Stimulated activated naive CD4-positive, alpha-beta T cell treated with Interleukin-2 at 50 U/mL for 16 hours (primary cell): ENCODE data around the gene KPNA2.
"Not testable (repeated sequence)": the region's sequence is repeated elsewhere in the genome, so short reads cannot be mapped to it uniquely, and the experiment has no call there.

Source experiments
- DNase-seq: peaks from one replicate; lab custom pipeline; 2025; lab: John Stamatoyannopoulos, UW

KPNA2 gene

DNA sequence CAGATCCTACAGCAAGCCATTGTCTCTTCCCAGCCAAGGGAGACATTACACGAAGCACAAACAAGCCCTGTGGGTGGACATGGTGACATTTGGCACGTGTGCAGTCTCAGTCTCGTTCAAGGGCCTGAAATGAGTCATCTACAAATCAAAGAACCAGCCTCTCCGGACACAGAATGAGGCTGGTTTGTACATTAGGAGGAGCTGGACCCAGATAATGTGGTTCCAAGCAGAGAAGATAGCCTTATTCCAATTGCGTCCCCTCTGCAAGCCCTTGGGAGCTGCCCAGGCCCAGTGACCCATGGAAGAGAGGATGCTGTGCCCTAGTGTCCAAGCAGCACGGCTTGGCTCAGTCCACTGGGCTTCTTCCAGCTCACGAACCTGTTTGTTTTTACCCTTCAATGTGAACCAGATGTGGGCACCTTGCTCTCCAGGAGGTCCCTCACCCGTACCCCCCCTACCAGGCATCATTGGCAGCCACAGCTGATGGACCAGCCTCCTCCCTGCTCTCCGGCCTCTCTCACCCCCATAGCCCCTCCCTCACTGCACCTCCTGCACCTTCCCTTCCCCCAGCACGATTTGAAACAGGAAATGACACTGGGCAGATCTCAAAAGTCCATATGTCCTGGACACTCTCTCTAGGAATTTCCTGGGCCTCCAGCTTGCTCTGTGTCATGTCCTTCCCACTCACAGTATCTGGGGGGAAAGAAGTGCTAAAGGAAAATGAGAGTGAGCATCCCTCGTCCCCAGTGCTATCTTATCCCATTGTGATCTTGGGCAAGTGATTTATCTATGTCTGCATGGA lies 26.2 kb downstream of the KPNA2 start:
- no peak for DNase-seq

DNA sequence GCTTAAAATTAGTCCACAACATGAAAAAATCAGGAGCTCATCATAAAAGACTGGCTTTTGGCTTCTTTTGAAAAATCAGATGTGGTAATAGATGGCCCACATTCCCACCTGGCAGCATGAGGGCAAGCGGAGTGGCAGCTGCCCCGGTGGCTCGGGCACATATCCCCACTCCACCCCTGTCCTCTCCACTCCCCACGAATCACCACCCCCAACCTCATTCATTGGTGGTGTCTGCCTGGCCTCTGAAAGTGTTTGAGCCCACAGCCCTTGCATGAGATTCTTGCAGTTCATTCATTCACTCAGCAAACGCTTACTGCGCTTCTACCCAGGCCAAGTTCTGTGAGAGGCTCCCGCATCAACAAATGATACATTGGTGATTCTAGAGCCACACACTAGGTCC lies 29.8 kb downstream of the KPNA2 start:
- not testable (repeated sequence) for DNase-seq

GRCh38 chr17:68068512-68068911 lies 33.0 kb downstream of the KPNA2 start:
- not testable (repeated sequence) for DNase-seq

GRCh38 chr17:68070582-68071444 lies 35.3 kb downstream of the KPNA2 start:
- not testable (repeated sequence) for DNase-seq

- DNase-seq, result no peak
Observed at GRCh38 chr17:68074279-68074678, 38.7 kb downstream of the KPNA2 start.

GRCh38 chr17:68075953-68076607 lies 40.5 kb downstream of the KPNA2 start:
- not testable (repeated sequence) for DNase-seq

DNA sequence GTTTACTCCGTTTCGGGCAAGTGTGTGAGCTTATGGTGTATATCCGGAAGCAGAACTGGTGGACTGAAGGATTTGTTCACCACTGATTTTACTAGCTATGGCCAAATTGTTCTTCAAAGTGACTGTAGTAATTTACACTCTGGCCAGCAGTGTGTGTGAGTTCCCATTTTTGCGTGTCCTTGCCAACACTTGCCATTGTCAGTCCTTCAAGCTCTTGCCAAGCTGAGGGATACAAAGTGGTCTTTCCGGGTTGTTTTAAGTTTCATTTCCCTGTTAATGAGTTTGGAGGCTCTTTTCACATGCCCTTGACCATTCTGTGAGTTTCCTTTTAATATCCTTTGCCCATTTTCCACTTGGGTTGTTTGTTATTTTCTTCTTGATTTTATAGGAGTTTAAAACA lies 42.0 kb downstream of the KPNA2 start:
- DNase-seq, result not testable (repeated sequence)

DNA sequence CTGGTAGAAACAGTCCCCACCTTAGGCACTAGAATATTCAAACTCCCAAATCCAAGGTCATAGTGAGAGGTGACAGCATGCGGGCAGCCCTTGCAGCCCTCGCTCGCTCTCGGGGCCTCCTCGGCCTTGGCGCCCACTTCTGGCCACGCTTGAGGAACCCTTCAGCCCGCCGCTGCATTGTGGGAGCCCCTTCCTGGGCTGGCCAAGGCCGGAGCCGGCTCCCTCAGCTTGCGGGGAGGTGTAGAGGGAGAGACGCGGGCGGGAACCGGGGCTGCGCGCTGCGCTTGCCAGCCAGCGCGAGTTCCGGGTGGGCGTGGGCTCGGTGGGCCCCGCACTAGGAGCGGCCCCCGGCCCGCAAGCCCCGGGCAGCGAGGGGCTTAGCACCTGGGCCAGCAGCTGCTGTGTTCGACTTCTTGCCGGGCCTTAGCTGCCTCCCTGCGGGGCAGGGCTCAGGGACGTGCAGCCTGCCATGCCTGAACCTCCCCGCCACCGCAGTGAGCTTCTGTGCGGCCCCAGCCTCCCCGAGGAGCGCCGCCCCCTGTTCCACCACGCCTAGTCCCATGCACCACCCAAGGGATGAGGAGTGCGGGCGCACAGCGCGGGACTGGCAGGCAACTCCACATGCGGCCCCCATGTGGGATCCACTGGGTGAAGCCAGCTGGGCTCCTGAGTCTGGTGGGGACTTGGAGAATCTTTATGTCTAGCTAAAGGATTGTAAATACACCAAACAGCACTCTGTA lies 45.0 kb downstream of the KPNA2 start:
- DNase-seq, result no peak

GRCh38 chr17:68081305-68082265 lies 46.0 kb downstream of the KPNA2 start:
- DNase-seq, result not testable (repeated sequence)

DNA sequence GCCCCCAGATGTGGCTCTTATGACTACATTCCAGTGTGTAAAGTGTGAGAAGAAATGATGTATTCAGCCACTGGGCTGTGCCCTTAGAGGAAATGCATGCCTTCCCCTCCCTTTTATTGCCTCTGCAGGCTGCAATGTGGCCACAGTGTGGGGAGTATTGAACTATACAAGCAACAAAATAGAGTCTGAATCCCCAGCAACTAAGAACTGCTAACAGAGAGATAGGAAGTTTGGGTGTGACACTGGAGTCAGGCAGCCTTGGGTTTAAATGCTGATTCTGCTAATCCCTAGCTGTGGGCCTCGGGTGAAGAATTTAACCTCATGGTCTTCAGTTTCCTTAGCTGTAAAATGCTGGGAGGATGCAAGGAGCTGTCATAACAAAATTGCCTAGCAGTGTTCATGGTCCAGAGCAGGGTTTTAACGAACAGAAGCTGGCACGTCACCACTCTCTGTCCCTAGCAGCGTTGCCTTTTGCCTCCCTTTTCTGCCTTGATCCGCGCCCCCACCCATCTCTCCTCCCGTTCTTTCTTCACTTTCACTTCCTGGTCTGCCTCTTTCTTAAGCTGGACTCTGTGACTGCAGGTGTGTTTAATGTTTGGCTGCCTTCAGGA lies 50.3 kb downstream of the KPNA2 start:
- DNase-seq, result no peak

DNA sequence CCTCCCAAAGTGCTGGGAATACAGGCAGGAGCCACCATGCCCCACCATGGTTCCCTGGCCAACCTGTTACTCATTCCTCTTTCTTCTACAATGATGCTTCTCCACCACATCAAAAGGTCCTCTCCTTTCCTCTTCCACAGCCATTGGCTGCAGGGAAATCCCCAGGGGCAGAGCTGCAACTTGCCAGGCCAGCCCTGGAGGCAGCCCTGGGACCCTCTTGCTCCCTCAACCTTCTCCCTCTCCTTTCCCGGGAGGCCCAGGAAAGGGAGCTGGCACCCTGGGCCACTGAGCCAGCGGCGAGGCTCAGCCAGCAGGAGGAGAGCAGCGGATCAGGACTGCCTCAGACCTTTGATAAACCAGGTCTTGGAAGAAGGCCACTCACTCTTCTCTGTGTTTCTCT lies 51.1 kb downstream of the KPNA2 start:
- DNase-seq, result not testable (repeated sequence)

DNA sequence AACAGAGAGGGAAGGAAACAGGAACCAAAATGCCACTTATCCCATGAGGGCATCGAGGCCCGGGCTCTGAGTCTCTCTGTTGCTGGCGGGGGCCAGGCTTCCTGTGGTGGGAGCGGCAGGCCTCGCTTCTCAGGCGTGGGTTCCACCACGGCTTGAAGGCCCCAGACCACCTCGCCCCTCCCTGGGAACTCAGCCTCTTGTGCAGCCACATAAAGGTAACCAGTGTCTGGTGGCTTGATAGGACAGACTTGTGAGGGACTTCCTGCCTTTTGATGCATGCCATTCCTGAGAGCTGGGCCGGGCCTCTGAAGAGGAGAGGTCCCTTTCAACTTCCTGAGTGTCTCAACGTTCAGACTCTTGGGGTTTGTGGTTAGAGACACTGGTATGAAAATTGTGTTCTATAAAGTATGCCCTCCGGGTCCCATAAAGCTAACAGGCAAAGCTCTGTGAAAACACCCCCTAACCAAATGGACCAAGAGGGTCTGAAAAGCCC lies 51.6 kb downstream of the KPNA2 start:
- peak; percentile 8 for DNase-seq

DNA sequence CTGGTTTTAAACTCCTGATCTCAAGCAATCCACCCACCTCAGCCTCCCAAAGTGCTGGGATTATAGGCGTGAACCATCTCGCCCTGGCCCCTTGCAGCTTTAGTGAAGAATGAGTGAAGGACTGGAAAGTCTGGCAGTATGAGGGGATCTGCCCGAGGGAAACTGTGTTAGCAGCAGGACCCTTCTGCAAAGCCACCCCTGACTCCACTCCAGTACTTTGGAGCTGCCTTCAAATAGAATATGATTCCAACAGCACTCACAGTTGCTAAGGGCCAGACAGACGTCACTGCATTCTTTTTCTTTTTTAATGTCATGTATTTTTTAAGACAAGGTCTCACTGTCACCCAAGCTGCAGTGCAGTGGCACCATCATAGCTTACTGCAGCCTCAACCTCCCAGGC lies 52.3 kb downstream of the KPNA2 start:
- DNase-seq, result no peak

DNA sequence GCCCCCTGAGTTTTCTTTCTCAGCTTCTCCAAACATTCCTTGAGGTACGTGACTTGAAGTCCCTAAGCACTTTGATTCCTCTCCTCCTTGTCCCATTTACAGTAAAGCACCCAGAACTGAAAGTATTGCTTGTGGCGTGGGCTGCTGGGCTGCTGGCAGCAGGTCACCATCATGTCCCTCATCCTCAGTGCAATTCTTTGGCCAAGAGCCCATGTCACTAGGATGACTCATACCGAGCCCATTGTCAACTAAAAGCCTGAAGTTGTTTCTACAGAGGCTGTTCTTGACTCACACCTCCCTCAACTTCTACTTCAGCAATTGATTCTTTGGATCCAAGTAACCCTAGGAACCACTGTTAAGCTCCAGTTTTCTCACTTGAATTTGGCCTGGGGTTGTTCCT lies 54.3 kb downstream of the KPNA2 start:
- no peak for DNase-seq

DNA sequence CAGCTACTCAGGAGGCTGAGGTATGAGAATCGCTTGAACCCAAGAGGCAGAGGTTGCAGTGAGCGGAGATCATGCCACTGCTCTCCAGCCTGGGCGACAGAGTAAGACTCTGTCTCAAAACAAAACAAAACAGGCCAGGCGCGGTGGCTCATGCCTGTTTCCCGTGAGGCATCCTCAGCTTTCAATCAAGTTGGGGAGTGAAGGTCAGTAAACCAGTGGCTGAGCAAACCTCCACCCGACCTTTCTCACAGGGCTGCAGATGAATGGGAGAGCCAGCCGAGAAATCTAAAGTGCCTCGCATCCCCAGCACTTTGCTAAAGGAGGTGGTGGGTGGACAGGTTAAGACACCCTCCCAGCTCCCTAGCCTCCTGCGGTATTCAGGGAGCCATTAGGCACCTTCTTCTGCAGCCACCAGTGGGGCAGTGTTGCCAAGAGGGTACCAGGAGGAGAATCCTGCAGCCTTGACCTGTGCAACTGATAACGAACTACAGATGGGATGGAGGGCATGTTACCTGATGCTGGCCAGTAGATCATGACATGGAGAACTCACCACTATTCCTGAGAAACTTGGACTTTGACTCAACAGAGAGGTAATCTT lies 59.0 kb downstream of the KPNA2 start:
- no peak for DNase-seq

GRCh38 chr17:68095205-68095811 lies 59.8 kb downstream of the KPNA2 start:
- no peak for DNase-seq

- DNase-seq, result no peak
Observed at GRCh38 chr17:68096111-68096510, 60.6 kb downstream of the KPNA2 start.
